Pulmonary artery endothelial cell (primary cell): Measurements from ENCODE around the gene SPAG16. TPM values are rescaled to one million over a fixed set of nuclear protein-coding genes. Genes with fewer than 3 reads are reported as not detected.
A peak's percentile ranks its signal among the peaks of the same experiment; 100 is the strongest.

Experiments
- DNase-seq: peaks from one replicate; pipeline ENCODE4 v3.0.0-alpha.2; 2011; ENCODE audit warnings: low read depth, low spot score
- total RNA-seq: library from RNA; depleted of rRNA; stranded (reverse); fragments of >200 nt; gene quantifications from 2 replicates; pipeline ENCODE4 v1.2.3, GENCODE V29; 2014

Gene SPAG16
- total RNA-seq, 1 donor from 2014 or later = 11.2 TPM

- DNase-seq = no peak
Measured at GRCh38 chr2:214367171-214367570, 1082.9 kb downstream of the SPAG16 start.

DNA sequence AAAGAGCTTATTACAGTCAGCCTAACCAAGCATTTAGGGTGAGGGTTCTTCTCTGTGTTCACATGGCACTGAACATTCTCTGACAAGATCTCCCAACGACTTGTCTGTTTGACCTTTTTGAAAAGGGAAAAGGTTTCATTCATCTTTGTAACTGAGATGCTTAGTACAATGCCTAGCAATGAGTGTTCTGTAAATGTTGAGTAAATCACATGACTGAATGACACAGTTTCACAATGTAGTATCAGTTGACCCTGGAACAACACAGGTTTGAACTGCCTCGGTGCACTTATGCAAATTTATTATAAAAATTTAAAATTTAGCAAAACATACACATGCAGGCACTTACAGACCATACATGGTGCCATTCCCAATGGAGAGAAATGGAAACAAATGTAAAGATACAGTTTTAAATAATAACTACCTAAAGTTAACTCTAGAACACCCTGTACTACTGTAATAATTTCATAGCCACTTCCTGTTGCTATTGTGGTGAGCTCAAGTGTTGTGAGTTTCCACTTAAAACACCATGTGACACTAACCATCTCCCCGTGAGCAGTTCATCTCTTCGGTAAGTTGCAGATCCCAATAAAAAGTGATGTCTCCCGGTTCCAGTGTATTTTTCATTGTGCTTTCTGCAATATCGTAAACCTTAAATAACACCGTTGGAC is 1092.5 kb downstream of the SPAG16 start:
- no peak for DNase-seq

DNA sequence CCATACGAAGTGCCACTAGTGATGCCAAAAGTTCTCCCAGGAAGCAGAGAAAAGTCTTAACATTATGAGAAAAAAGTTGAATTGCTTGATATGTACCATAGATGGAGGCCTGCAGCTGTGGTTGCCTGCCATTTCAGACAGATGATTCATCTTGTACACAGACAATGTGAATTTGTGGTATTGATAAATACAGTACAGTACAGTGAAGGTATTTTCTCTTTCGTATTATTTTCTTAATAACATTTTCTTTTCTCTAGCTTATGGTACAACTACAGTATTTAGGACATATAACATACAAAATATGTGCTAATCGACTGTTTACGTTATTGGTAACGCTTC is 1093.0 kb downstream of the SPAG16 start:
- no peak for DNase-seq

DNA sequence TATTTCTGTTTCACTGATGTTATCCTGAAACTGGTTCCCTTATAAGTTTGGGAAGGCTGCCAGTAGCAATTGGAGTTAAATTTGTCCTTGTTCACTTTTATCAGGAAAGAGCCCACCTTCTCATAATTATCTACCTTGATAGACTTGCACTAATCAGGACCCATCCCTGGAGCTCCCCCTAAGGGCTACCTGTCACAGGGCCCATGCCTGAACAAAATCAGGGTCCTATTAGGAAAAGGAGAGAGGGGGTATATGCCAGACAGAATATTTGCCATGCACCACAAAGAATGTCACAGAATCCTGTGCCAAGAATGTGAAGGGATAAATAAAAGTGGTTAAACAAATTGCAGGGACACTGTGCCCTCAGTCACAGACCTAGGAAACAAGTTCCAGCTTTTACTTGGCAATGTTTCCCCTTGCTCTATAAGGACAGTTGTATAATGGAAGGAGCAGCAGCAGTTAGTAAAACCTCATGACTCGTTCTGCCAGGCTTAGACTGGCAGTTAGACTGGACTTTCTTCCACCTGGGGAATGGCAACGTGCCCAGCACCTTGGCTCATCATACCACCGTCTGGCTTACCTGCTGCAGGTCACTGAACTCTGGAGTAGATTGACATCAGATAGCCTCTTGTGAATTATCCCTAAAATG is 1094.3 kb downstream of the SPAG16 start:
- DNase-seq = no peak

DNA sequence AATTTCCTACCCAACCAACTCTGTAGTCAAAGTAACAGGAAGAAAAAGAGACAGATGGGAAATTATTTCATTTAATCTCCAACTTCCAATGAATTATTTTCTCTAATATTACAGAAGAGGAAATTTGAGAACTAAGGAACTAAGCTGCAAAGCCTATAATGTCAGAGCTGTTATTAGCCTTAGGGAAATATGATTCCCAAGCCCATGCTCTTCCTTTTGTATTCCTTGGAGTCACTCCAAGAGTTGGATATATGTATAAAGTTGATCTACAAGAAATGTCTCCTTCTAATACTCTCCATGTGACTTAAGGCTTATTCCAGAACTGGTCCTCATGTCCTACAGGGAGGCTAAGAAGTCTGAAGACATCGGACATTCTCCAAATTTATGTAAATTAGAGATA is 1095.0 kb downstream of the SPAG16 start:
- no peak for DNase-seq

- no peak for DNase-seq
Measured at GRCh38 chr2:214380681-214381080, 1096.4 kb downstream of the SPAG16 start.

- DNase-seq = no peak
Measured at GRCh38 chr2:214382229-214382628, 1098.0 kb downstream of the SPAG16 start.

DNA sequence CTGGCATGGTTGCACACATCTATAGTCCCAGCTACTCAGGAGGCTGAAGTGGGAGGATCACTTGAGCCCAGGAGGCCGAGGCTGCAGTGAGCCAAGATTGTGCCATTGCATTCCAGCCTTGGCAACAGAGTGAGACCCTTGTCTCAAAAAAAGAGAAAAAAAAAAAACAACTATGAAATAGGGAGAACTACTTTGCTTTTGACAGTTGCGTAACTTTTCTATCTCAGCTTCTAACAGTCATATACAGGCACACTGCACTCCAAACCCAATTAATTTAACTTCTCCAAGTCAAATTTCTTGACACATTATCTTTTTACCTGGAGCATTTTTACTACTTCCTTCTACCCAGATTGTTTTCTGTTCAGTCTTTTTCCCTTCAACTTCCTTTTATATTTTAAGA is 1102.5 kb downstream of the SPAG16 start:
- DNase-seq = no peak

DNA sequence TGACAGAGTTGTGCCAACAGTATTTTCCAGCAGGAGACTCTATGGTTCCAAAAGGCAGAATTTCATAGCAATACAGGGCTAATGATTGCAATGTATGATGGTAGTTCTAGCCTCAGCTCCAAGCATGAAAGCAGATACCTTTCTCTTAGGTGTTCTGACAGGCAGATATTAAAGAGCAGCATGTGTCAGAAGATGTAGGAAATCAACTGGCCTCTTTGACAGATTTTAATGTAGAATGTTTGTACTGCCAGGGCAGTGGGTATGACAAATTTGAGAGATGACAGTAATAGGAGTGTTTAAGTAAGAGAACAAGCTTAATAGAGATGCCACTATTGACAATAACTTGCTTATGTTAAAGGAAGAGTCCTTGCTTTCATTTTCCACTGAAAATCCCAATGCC is 1105.1 kb downstream of the SPAG16 start:
- no peak for DNase-seq

DNA sequence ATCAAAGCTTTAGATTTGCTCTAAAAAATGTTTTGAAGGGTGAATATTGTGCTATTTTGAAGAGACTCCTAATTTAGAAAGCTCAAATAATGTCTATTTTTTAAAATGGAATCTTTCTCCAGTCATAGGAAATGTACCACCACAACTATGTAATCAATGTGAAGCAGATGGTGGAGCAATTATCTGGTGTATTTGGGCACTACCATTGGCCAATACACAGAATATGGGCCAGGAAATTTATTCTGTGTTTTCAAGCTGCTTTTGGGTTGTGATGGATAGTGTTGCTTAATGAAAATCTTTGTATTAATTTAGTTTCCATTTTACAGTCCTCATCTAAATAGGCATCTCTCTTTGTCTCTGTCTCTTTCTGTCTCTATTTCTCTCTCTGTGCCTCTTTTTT is 1109.5 kb downstream of the SPAG16 start:
- DNase-seq = no peak

- no peak for DNase-seq
Measured at GRCh38 chr2:214395040-214395439, 1110.8 kb downstream of the SPAG16 start.

GRCh38 chr2:214401580-214401979 is 1117.3 kb downstream of the SPAG16 start:
- DNase-seq = no peak

- no peak for DNase-seq
Measured at GRCh38 chr2:214410128-214410775, 1126.0 kb downstream of the SPAG16 start.

DNA sequence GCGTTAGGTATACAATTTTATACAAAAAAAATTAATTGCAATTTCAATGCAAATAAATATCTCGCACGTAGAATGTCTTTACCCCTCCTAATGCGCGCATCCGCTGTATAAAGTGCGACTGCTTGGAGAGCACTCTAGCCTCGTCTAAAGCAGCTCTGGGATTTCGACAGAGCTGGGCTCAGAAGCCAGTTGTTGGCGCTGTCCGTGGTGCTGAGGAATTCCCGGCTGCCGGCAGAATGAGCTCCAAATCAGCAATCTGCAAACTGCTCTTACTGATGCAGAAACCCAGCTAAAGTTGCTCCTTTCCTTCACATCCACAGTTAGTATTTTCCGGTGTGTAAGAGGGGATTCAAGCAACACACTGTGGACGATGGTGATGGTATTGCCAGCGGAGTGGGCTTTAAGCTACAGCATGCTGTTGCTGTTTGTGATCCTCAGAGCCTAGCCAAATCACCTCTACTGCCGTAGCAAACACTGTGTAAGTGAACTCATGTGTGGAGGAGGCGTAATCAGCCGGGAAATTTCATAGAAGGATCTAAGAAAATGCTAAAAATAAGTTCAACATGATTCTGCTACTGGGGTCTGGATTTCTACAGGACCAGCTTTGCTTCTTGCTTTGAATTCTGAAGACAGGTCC is 1126.8 kb downstream of the SPAG16 start, which contains the start of gene VWC2L:
Gene VWC2L (plus strand): TSS at position 137 of the 637 bp plus-strand sequence. CDS start 3,140 bp downstream, outside the sequence.
- peak; percentile 4 for DNase-seq

DNA sequence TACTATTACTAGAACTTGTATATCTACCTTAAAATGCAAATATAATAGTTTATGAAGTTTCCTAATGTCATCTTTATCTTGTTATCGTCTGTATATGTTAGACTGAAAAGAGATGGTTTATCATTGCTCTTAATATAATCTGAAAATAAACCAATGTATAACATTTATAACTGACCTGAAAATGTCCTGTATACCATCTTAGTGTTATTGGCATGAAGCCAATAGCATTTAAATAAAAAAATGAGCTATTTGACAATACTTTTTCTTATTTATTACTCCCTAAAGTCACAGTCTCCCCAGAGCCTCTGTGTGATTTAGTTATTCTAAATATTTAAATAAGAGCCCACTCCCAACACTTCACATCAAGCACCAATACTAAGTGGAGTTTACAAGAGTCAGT is 1128.4 kb downstream of the SPAG16 start:
- DNase-seq = no peak

DNA sequence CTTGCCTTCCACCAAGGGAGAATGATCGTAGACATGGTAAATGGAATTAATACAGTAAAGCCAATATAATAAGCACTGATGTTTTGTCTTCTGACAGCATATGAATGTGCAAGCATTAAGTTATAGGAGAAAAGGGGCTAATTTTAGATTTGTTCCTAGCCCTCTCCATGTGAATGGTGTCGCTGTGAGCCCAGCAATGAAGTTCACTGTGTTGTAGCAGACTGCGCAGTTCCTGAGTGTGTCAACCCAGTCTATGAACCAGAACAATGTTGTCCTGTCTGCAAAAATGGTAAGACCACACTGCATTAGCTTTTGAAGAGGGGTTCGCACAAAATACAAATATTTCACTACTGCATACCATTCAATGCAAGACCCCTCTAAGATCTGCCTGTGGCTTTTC is 1152.2 kb downstream of the SPAG16 start:
- DNase-seq = no peak

GRCh38 chr2:214450118-214450894 is 1166.0 kb downstream of the SPAG16 start:
- DNase-seq = no peak

GRCh38 chr2:214451516-214452275 is 1167.4 kb downstream of the SPAG16 start:
- no peak for DNase-seq
